GM21528 (cell line): ENCODE measurements around the gene C14orf119.
A peak's percentile ranks its signal among the peaks of the same experiment; 100 is the strongest.

Source experiments
- ATAC-seq: cut with Tn5 transposase; IDR thresholded peaks from one replicate; pipeline ENCODE4 v1.9.1; 2021; ENCODE audit warnings: mild to moderate bottlenecking, moderate library complexity; ENCODE audit not compliant: unreplicated experiment, low FRiP score

Gene C14orf119

DNA sequence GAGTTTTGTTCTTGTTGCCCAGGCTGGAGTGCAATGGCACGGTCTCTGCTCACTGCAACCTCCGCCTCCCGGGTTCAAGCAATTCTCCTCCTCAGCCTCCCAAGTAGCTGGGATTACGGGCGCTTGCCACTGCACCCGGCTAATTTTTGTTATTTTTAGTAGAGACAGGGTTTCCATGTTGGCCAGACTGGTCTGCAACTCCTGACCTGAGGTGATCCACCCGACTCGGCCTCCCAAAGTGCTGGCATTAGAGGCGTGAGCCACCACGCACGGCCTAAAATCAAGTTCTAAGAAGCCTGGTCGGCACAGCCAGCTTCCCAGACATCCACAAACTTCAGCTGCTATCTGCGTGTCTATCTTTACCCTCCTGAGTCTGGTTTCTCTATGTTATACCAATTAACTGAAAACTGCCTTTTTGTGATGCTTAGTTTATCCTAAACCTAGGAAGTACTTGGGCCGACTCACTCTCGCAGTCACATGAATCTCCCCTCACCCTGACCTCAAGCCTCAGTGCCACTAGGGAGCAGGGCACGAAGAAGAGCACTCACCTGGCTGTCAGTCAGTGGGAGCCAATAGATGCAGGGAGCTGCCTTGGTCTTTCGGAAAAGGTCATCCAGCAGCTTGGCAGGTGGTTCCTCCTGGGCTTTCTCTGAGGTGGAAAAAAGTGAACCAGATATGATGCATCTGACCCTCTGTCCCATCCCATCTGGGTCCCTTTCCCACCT lies 34.6 kb upstream of the C14orf119 start:
- ATAC-seq, result no peak

DNA sequence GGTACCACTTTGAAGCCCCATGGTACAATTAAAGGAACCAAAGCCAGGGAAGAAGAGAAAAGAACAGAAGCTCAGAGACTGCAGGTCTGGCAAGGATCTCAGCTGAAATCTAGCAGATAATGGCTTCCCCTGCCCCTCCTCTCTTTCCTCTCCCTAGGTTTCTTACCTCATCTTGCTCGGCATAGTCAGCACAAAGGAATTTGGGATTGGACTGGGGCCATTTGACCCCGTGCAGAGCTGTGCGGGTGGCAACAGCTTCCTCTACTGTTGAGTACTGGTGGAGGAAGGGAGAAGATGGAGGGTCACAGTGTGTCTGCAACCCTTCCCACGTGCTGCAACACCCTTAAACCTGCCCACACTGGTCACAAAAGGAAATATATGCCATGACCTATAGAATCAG lies 33.3 kb upstream of the C14orf119 start:
- no peak for ATAC-seq

DNA sequence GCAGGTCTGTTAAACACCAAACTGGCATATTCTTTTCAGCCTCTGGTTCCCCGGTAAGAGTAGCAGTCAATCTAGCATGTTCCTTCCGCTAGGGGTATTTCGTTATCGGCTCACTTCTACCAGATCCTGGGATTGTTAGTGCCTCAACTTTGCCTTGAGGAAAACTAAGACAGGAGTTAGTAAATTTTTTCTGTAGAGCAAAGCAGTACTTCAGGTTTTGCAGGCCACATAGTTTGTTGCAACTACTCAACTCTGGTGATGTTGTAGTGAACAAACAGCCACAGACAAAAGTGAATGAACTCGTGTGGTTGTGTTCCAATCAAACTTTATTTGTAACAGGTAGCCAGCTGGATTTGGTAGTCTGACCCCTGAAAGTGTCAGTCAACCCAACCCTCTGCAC lies 31.7 kb upstream of the C14orf119 start:
- no peak for ATAC-seq

DNA sequence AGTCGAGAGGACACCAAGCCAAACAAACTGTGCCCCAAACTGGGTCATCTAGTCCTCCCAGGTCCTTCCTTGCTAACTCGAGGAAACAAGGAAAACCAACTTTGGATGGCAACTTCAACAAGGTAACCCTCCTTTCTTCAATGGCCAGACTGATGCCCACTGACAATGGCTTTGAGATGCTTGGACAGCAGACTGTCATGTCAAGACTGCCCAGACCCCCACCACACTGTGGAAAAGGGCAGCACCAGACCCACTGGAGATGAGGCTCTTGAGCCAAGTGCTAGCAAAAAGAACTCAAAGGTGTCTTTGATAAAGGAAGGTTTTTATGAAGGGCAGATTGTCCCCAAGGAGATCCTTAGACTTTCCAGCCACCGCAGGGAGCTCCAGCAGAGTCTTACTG lies 28.9 kb upstream of the C14orf119 start:
- no peak for ATAC-seq

DNA sequence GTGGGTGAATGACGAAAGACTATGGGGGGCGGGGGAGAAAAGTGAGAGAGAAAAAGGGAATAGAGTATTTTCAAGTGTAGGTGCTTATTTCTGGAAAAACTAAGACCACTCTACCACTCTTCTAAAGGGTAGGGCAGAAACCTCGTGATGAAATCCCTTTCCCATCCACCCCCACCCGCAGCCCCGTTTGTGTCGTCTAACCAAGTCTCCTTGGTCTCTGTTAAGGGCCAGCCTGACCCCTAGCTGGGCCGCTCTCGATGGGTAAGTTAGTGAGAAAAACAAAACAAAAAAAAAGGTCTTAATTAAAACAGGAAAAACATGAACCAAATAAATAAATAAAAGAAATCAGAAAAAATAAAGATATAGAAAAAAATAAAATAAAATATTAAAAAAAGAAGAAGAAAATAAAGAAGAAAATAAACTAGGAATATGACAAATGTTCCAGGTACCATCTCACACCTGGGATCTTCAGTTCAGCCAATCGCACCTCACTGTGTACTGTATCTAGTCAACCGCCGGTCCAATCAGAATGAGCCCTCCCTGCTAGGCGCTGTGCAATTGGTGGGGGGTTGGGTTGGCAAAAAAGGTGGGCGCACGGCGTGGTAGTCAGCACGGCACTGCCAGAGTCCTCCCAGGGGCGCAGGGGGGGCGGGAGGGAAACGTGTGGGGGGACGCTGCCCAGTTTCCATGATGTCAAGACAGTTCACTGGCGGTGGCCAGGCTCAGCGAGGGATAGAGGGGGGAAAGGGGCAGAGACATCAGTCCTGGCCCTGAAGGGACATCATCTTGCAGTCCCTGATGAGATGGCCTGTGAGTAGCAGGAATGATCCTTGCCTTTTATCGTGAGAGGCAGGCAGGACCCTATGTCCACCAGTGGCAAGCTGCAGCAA lies 28.2 kb upstream of the C14orf119 start:
- ATAC-seq, result no peak

DNA sequence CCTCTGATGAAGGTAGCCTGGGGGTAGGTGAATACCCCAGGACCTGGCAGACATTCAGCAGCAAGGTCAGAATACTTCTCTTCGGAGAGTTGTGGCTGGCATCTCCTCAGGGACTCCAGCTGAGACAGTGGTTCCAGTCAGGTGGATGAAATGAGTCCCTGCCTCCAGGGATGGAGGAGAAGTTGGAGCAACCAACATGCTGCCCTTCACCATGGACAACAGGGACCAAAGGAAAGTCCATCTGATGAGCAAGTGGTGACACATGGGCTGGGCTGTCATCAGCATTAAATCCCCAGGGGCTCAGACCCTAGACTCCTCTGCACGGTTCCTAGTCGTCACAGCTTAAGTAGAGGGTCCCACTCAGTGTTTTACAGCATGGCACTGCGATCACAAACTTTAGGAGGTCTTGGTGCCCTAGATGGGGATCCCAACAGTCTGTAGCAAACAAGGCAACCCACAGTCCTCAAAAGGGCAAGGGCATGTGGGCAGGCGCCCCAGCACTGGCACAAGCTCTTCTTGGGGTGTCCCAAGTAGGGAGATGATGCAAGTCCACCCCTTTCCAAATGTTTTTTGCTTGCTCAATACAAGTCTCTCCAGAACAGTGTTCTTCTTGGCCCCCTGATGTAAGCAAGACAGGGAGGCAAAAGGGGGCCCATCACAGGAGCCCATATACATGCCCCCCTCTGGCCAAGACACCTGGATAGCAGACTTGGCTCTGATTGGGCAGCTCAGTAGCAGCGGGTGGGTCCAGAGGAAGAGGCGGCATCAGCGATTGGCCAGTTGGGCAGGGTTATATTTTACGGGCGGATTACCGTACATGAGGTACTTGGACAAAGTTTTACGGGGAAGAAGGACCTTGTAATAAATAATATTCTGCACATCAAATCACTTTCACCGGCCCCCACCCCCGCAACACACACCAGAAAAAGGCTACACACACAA lies 27.2 kb upstream of the C14orf119 start:
- no peak for ATAC-seq

DNA sequence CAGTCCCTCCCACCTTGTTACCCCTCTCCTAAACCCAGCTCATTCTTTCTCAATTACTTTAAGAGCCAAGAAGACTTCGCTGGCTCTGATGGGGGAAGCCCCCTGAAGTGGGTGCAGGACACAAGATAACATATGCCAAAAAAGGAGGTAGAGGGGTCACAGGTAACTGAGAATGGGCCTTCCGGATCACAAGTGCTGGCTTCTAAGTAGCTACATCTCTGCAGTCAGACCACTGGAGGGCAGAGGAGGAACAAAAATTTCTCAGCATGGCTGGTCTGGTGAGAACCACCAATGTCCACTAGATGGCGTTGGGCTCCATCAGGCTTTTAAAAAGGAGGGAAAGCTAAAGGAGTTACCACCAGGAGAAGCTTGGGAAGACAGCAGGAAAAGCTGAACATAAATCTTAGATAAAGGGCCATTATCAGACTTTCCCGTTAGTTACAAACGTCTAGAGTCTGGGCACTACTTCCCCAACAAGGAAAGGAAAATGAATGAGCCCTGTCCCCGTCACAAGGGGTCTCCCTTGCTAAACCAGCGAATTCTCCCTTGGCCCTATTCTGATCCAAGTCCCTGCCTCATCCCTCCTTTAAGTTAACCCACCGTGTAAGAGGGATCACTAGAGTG lies 26.4 kb upstream of the C14orf119 start:
- no peak for ATAC-seq

DNA sequence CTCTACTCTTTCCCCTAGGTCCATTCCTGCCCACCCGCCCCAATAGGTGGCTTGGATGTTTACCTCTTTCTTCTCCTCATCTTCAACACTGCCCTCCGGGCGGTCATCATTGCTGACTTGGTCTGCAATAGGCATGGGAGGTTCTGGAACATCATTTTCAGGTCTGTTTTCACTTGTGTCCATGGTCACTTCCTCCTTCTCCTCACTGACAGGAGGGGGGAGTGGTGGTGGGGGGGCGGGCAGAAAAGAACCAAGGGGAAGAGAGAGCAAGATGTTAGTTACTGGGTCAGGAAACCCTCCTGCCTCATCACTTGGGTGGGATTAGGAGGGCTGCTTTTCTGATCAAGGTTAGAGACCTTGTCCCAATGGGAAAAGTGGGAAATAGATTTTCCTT lies 25.9 kb upstream of the C14orf119 start:
- ATAC-seq, result no peak

DNA sequence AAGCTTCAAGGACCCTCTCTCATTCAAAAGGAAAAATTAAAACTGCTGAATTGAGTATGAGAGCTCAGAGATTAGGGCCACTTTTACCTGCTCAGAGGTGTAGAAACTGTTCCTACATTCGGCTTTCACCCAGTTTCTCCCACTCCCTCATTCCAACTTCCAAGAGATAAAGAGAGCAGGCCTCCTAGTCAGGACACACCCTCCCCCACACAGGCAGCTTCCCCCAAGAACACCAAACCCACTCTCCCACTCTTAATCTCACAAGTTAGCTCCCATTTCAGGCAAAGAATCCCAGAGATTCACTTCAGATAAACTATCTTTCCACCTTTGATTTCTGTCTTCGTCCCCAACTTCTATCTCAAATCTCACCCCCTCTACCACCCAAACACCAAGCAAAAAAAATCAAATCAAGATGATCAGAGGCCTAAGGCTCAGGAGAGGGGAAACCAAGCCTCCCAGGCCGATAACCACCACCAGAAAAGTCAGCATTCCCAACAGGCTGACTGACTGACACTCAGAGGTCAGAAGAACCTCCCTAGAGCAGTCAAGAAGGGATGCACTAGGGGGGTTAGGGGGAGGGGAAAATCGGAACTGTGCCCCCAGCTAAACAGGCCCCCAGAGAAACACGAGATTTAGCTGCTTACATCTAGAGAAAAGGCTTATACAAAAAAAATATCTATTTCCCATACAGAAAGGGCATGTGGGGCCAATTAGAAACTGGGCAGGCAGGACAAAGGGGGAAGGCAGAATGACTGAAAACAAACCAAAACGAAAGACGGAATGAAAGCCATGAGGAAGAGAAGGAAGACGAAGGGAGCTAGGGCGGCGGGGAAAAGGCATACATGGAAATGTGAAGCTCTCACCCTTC lies 24.8 kb upstream of the C14orf119 start:
- ATAC-seq, result no peak

DNA sequence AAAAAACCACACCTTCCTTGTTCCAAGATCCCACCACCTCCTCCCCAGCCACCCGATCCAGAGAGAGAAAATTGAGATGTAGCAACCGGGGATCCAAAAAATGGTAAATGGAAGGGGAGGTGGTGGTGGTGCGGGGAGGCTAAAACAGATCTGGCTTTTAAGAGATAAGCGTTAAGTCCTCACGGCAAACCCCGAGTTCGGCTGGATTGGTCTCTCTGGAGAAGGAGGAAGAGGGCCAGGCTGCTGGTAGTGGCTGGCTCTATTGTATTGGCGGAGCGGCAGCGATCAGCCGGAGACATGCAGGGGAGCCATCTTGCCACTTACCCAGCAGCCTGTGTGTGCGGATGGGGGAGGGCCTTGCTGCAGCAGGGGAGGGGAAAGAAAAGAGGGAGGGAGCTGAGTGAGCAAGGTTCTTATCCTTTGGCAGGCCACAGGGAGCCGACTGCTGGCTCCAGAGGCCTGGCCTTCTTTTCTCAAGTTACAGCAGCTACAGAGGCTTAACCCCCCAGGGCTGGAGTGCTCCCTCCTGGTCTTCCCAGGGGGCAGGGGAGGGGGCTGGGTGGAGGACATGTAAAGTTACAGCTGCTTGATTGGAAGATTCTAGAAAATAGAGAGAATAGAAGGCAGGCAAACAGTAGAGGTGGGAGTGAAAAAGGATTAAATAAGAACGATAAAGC lies 23.9 kb upstream of the C14orf119 start:
- peak; percentile 89 for ATAC-seq

DNA sequence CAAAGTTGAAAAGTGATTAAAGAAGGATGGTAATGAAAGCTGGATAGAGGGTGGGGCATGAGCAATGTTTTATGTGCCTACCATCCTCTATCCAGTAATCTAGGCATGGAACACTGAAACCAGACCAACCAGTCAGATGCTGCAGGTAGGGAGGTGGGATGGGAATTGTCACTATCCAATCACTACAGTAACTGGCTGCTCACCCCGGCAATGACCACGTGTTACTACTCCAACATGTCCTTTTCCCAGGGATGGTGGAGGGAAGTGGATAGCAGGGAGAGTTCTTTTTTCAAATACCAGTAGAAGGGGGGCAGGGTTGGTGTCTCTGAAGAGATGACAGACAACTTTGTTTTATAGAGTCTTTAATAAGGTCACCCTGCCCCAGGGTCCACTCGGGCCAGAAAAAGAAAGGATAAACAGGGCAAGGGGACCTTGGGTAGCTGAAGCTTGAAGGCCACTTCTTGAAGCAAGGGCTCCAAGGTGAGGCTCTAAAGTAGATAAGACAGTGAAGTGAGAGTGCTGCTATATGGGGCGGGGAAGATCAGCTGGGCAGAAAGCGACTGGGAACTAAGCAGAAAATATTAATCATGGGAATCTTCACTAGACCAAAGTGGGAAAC lies 23.3 kb upstream of the C14orf119 start:
- ATAC-seq, result no peak

DNA sequence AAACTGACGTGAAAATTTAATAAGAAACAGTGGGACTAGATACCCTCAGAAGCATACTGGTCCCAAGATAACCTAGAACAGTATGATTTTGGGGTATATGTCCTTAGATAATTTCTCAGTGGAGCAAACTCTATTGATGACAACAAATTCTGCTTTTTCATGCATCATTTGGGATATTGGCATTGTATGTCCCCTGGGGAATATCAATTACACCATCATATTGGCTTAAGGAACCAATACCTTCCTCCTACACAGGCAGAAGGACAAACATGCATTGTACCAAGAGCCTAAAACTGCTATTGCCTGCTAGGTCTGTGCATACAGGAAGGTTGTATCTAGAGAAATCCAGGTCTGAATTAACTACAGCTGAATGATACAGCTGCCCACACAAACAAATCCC lies 20.4 kb upstream of the C14orf119 start:
- ATAC-seq, result no peak

DNA sequence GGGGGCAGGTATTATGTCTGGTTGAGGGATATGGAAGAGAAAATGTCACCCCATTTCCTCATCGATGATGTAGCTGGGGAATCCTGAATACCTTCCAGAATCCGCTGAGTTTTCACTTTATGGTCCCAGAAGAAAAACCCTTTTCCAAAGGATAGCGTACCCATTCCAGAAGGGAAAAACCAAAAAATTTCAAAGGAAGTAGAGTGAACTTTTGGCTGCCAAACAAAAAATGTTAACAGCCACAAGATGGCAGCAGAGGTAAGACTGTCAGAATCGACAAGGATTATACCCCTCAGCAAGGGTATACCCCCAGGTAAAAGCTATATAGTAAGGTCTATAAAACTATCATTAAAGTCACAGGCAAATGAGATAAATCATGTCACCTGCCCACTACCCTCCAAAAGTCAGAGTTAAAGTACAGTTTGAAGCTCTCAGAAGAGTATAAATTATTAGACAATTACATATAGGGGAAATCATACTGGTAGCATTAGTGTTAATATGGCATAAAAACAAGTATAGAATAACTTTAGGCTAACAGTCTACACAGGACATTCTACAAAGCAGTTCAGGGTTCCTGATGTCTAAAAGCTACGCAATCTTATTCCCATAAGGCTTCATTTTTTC lies 18.4 kb upstream of the C14orf119 start:
- no peak for ATAC-seq

DNA sequence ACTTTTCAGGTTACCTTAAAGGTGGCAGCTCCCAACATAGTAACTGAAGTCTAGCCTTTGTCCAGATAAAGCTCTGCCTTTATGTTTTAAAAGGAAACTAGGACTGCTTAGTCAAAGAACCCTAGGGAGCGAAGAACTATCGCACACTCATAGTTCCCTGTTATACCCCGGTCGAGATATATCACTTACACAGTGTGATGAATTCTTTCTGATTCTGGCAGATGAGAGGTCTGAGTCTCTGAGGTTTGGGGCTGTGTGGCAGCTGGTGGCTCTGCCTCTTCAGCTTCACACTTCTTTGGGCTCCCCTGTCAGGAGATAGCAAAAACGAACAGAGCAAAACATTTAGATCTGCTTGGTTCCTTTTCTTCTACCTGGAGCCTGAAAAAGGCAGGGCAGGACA lies 17.3 kb upstream of the C14orf119 start:
- ATAC-seq, result no peak

DNA sequence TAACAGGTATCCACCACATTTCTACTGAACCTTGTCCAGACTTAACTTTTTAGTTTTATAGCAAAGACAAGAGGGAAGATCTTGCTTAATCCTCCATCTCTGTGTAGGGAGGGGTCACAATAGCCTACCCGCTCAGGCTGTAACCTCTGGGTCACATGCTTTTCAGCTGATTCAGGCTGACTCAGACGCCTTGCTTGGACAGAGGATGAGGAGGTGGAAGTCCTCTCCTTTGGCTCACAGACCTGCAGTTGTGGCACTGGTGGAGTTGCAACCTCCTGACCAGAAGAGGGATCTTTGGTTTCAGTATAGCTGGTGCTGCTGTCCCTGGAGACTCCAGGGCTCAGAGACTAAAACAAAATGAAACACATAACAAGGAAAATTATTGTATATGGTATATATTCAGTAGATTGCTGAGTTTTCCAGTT lies 16.6 kb upstream of the C14orf119 start:
- no peak for ATAC-seq

DNA sequence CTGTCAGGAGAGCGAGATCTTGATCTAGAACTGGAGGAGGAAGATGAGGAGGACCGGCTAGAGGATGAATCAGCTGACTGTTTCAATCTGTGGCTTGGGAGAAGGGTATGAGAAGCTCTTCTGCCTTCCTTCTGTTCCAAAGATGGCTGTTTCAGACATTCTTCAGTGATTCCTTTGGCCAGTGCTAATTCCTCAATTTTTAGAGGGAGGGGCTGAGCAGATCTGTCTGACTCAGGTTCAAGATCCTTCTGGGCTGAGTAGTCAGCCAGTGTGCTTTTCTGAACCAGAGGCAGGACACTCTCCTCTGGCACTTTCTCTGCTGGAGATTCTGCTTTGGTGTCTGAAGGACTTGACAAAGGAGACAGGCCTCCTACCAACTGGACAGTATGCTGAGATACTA lies 15.6 kb upstream of the C14orf119 start:
- no peak for ATAC-seq

DNA sequence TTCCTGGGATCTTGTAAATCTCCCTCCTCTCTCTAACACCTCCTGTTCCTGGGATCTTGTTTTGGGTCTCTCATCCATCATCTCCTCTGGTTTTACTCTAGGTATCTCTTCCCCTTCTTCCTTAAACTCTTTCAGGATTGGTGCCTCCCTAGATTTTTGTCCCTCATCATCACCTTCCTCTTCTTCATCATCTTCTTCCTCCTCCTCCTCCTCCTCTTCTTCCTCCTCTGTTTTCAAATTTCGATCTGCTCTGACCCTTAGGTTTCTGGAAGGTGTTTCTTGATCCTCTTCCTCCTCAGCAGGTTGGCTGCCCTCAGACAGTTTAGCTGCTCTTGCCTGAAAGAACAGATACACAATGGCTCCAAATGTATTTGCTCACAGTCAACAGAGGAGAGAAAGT lies 14.8 kb upstream of the C14orf119 start:
- no peak for ATAC-seq

DNA sequence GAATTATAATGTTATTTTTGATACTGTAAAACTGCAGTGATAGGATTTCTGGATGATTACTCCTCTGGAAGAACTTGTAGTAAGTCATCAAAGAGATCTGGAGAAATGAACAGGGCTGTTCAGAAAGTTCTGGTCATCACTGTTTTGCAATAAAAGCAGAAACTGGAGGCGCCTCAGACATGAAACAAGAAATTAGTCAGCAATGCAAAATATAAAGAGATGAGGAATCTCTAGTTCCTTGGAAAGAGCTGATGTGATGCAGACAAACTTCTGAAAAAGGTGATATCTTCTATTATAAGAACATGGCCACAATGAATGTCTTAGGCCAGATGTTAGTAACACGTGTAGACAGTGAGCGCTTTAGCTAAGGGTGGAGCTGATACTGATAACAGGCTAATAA lies 9.8 kb upstream of the C14orf119 start:
- ATAC-seq, result no peak
